Ovary (tissue), 9 donors: ENCODE results near the gene MROH2A. TPM values are rescaled to one million over a fixed set of nuclear protein-coding genes. Genes with fewer than 3 reads are reported as not detected.
"Not testable (repeated sequence)": the region's sequence is repeated elsewhere in the genome, so short reads cannot be mapped to it uniquely, and the experiment has no call there.

Source experiments
- DNase-seq, 5 donors: peaks; one replicate each; pipeline ENCODE4 v3.0.0-alpha.2; 2019 to 2020
- H3K27ac ChIP-seq, 2 donors: fragments of 200-600 bp; one replicate each; pipeline versions ENCODE4 v1.5.1 to v1.8.0; 2019 to 2022
- H3K27me3 ChIP-seq: fragments of 200-600 bp; one replicate; pipeline ENCODE4 v1.8.0; 2022
- H3K36me3 ChIP-seq: fragments of 200-600 bp; sonication (generic); one replicate; pipeline ENCODE4 v1.5.1; 2019
- H3K4me1 ChIP-seq: one replicate; pipeline ENCODE4 v1.8.1; 2013; ENCODE audit warnings: mild to moderate bottlenecking, moderate library complexity; ENCODE audit not compliant: insufficient read depth
- H3K4me3 ChIP-seq: fragments of 200-600 bp; sonication (generic); one replicate; pipeline ENCODE4 v1.5.1; 2017
- H3K9me3 ChIP-seq, 2 donors: fragments of 200-600 bp in 1 of 2; sonication (generic) in 1 of 2; one replicate each; pipeline versions ENCODE4 v1.5.1 to v1.8.1; 2013 to 2019; ENCODE audit warnings: mild to moderate bottlenecking in 1 of 2, moderate library complexity in 1 of 2
- EP300 ChIP-seq: sonication (generic); formaldehyde crosslinking; IDR thresholded peaks from one replicate; pipeline ENCODE4 v1.6.1; 2017; ENCODE audit warnings: antibody characterized with exemption
- POLR2A ChIP-seq: fragments of 450-650 bp; IDR thresholded peaks from one replicate; pipeline ENCODE4 v1.6.1; 2017; ENCODE audit warnings: antibody characterized with exemption, mild to moderate bottlenecking, moderate library complexity
- WGBS, 3 donors: extraction: QIAGEN DNeasy Blood & Tissue Kit in 1 of 3; methylation state at CpG; one replicate each; pipeline versions ENCODE4 v1.1.5 to v1.1.7; 2013 to 2017; 5-methylcytosine and 5-hydroxymethylcytosine counted together
- intact Hi-C, 4 donors: fragments of 100-400 bp; cut with DNase I; formaldehyde crosslinking; loops; one replicate each; pipeline versions ENCODE4 v1.11.0 to v1.15.1; 2022 to 2023
- polyA plus RNA-seq, 2 donors: library from polyadenylated mRNA; stranded (reverse); fragments of 200-250 nt in 1 of 2; fragments of 350-450 nt in 1 of 2; fragmentation: Illumina TruSeq in 1 of 2; extraction: RNeasy Lipid Tissue Mini Kit (QIAGEN cat#74804) in 1 of 2; gene quantifications; one replicate each; pipeline ENCODE4 v1.2.3, GENCODE V29; 2013 to 2014
- total RNA-seq, 7 donors: library from RNA; depleted of rRNA in 2 of 7; stranded (reverse); fragments of >200 nt in 2 of 7; fragmentation: NEBNext Ultra II Directional in 3 of 7; extraction: Animal tissue kit (Norgen Biotek cat#: 25700) in 3 of 7; gene quantifications; one replicate each; pipeline versions ENCODE4 v1.1.0 to v1.2.4, GENCODE V29; 2016 to 2023
- TF ChIP-seq, protein P1 (sequence below), 3 donors: fragments of 450-650 bp in 2 of 3; fragments of 200-600 bp in 1 of 3; IDR thresholded peaks; one replicate each; pipeline versions ENCODE4 v1.5.1 to v1.8.0; 2016 to 2022; ENCODE audit warnings: antibody characterized with exemption in 3 of 3, mild to moderate bottlenecking in 1 of 3
- donor health status: DM: no; HTN: no; CAD: no; lungs with moderate emphysema.
- donor health status: DM: no; HTN: no; CAD: no.
- donor health status: Bipolar disorder and iron deficiency.
- donor health status: DM: yes; HTN: yes; CAD: no.
- donor health status: DM: no; HTN: no; CAD: no.
- donor health status: DM: yes; HTN: yes; CAD: no.

Gene MROH2A
- total and polyA plus RNA-seq, 9 donors, result not detected

DNA sequence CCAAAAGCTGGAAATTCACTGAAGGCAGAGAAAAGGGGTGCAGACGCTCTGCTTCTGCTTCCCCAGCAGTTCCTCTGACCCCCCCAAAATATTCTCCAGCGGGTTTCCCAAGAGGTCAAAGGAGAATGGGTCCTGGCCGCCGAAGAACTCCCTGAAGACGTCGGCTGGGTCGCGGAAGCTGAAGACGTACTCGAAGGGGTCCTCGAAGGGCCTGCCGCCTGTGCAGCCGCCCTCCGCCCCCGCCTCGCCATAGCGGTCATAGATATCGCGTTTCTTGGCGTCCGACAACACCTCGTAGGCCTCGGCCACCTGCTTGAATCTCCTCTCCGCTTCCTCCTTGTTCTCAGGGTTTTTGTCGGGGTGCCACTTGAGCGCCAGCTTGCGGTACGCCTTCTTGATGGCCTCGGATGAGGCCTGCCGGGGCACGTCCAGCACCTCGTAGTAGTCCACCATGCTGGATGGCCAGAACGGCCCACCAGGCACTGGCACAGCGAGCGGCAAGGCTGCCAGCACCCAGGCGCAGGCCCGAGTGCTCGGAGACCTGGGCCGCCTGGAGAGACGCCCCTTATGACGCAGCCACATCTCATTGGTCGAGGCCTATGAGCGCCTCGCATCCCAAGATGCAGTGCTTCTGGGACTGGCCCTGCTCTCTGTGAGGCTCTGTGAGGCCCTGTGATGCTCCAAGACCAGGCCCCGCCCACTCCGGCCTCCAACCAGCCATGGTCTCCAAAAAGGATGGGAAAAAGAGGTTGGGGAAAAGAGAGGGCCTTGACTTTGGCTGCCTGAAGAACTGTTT, 34.5 kb upstream of the MROH2A start:
- H3K27ac ChIP-seq, result no peak overlapping the region
- WGBS, 3 donors, result 90 to 94% (median 91%) methylated on average over 46 of the region's 46 CpGs
- no peaks in the 10 kb centered on the region for H3K4me1 ChIP-seq
- no peaks in the 10 kb centered on the region for H3K27me3 ChIP-seq
- TF ChIP-seq EP300 (no peak), POLR2A (no peak)
- TF ChIP-seq, protein P1, sequence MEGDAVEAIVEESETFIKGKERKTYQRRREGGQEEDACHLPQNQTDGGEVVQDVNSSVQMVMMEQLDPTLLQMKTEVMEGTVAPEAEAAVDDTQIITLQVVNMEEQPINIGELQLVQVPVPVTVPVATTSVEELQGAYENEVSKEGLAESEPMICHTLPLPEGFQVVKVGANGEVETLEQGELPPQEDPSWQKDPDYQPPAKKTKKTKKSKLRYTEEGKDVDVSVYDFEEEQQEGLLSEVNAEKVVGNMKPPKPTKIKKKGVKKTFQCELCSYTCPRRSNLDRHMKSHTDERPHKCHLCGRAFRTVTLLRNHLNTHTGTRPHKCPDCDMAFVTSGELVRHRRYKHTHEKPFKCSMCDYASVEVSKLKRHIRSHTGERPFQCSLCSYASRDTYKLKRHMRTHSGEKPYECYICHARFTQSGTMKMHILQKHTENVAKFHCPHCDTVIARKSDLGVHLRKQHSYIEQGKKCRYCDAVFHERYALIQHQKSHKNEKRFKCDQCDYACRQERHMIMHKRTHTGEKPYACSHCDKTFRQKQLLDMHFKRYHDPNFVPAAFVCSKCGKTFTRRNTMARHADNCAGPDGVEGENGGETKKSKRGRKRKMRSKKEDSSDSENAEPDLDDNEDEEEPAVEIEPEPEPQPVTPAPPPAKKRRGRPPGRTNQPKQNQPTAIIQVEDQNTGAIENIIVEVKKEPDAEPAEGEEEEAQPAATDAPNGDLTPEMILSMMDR (IDR thresholded peaks at IDR 0.05), result no peak
- intact Hi-C loops, result no loop called here
- H3K9me3 ChIP-seq, result no peaks in the 10 kb centered on the region
- DNase-seq, result no peak
- no peaks in the 10 kb centered on the region for H3K36me3 ChIP-seq
- no peak overlapping the region for H3K4me3 ChIP-seq

DNA sequence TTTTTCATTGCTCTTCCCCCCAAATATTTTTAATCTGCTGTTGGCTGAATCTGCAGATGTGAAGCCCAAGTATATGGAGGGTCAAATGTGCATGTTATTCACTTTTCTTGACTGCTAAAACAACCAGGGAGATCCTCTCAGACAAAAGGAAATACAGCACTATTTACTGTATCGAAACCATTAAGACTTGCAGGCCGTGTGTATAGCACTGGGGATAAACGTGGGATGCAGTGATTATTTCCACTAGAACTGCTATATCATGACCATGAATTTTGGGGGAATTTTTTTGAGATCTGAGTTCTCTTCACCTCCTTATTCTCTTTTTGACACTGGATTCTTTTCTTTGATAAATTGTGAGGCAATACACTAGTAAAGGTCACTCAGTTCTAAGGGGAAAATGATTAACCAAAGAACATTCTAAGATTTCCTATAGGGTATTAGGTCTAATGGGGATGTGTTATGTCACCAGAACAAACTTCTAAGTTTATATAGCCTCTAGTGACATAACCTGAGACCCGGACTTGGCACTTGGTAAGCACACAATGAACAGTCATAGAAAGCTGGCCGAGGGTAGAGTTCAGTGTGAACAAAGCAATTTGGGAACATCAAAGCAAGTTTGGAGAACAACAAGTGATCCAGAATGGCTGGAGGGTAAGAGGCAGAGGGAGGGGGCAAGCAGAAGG, 32.9 kb upstream of the MROH2A start:
- Histone ChIP-seq H3K4me3 (no peak overlapping the region), H3K27me3 (no peaks in the 10 kb centered on the region), H3K27ac (no peak overlapping the region), H3K4me1 (no peaks in the 10 kb centered on the region), H3K9me3 (no peaks in the 10 kb centered on the region), H3K36me3 (no peaks in the 10 kb centered on the region)
- TF ChIP-seq POLR2A (no peak), EP300 (no peak)
- TF ChIP-seq, protein P1 (IDR thresholded peaks at IDR 0.05), result no peak
- no peak for DNase-seq
- 69 to 72% (median 71%) methylated on average over 5 of the region's 5 CpGs for WGBS, 3 donors
- intact Hi-C loops, result no loop called here

DNA sequence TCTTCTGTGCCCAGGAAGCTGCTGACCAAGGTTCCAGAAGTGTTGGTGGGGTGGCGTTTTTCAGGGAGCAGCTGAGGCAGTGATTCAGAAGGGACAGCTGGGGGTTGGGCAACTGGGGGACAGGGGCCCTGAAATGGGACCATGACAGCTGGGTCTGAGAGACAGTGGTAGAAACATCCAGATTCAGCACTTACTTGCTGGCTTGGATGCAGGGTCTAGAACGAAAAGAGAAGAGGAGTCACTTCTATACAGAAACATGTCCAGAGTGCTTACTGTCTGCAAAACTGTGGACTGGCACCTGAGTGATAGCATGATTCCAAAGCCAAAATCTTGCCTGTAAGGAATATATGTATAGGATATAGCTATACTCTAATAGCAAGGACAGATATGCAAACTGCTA, 32.3 kb upstream of the MROH2A start:
- H3K27ac ChIP-seq, intact Hi-C loops, H3K4me1 ChIP-seq, H3K9me3 ChIP-seq, H3K4me3 ChIP-seq, H3K27me3 ChIP-seq, H3K36me3 ChIP-seq, DNase-seq: not testable (repeated sequence)
- 63 to 66% (median 65%) methylated on average over 2 of the region's 2 CpGs for WGBS, 3 donors

DNA sequence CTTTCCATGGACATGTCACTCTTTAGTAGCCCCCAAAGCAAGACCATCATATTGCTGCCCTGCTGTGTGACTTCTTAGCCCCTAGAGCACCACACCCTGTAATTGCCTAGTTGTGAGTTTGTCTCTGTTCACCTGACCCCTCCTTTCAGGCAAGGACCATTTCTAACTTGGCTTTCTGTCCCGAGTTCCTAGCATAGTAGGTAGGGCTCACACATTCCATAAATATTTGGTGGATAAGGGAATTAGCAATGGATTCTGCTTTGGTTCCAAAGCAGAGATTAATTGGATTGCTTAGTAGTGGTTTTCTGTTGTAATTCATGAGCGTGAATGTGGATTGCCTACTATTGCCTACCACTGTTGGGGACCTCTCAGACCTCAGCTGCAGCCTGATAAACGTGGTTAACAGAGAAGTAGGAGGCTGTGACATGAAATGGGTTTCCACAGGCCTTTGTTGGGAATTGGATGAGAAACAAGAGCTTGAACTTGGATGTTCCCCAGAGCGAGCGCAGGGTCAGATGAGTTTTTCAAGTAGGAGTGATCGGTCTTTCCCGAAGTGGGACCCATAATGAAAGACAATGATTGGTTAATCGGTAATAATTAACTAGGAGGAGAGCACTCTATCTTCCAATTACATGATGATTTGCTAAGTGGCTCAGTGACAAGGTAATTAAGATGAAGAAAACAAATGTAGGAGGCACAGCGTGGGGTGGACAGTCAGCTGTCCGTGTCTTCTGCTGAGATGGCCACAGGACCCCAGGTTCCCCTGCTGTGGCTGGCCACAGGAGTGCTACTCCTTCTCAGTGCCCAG, 31.5 kb upstream of the MROH2A start:
- H3K4me1 ChIP-seq, result no peaks in the 10 kb centered on the region
- no peak overlapping the region for H3K27ac ChIP-seq
- intact Hi-C loops, result no loop called here
- no peaks in the 10 kb centered on the region for H3K36me3 ChIP-seq
- no peak for DNase-seq
- no peak overlapping the region for H3K4me3 ChIP-seq
- 67 to 74% (median 70%) methylated on average over 10 of the region's 10 CpGs for WGBS, 3 donors
- no peaks in the 10 kb centered on the region for H3K27me3 ChIP-seq
- TF ChIP-seq, protein P1 (IDR thresholded peaks at IDR 0.05), result no peak
- no peak for TF ChIP-seq EP300
- no peak for TF ChIP-seq POLR2A
- H3K9me3 ChIP-seq, result peaks cover 0 to 4% of the 10 kb centered on the region in 2 donors
